GM18505 (cell line): Measurements from ENCODE around the gene ANP32E.
"Not testable (repeated sequence)": the region's sequence is repeated elsewhere in the genome, so short reads cannot be mapped to it uniquely, and the experiment has no call there.

Experiments
- ATAC-seq: cut with Tn5 transposase; IDR thresholded peaks from one replicate; pipeline ENCODE4 v1.9.1; 2021; ENCODE audit not compliant: unreplicated experiment
- POLR2A ChIP-seq: IDR thresholded peaks from 4 replicates; pipeline ENCODE4 v1.6.1; 2011; ENCODE audit warnings: borderline replicate concordance; ENCODE audit not compliant: insufficient read depth, insufficient read length; ENCODE audit errors: extremely low read depth

The ANP32E gene

DNA sequence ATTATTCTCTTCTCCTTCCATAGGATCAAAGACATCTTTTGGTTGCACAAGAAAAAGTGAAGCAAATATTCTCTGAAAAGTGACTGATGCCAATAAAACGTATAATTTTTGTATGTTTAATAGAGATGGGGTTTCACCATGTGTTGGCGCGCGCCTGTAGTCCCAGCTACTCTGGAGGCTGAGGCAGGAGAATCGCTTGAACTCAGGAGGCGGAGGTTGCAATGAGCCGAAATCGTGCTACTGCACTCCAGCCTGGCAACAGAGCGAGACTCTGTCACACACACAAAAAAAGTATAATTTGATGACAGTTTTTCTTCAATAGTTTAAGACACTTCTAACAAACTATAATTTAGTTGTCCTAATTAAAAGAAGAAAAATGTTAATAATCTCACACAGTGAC is 23.8 kb downstream of the ANP32E start:
- ATAC-seq = no peak
- no peak for TF ChIP-seq POLR2A

DNA sequence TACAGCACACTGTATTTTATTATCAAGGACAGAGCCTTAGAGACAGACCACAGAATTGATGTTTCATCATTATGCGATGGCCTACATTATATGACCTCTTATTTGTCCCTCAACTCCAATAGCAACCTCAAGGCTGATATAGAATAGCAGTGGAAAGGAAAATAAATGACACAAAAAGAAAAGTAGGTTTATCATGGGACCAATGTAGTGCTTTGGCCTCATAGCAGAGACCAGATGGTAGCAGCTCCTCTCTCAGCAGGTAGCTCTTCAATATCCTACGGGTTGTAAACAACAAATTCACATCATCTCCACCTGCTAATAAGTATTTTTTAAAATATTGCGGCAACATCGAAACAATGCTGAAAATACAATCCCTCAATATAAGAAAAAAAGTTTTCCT is 25.2 kb downstream of the ANP32E start:
- TF ChIP-seq POLR2A = no peak
- no peak for ATAC-seq

DNA sequence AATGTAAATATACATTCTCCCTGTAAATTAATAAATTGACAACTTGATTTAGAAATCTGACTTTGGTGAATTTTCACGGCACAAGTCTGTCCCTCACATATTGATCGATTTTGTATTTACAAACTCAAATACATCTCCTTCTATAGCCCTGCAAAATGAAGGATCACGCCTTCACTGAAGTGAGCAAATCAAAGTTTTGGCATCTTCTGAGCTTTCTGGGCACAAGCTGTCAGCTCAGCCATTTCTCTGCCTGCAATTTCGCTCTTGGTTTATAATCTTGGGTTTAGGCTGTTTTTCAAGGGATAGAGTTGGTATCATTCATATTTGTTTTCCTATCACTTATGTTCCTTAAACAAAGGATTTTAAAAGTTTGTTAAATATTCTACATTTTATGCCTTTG is 25.8 kb downstream of the ANP32E start:
- no peak for TF ChIP-seq POLR2A
- no peak for ATAC-seq

DNA sequence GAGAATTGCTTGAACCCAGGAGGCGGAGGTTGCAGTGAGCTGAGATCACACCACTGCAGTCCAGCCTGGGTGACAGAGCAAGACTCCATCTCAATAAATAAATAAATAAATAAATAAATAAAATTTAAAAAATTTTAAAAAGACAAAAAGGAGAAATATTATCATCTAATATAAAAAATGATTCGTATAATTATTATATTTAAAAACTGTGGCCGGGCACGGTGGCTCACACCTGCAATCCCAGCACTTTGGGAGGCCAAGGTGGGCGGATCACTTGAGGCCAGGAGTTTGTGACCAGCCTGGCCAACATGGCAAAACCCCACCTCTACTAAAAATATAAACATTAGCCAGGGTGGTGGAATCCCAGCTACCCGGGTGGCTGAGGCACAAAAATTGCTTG is 27.5 kb downstream of the ANP32E start:
- ATAC-seq = not testable (repeated sequence)

DNA sequence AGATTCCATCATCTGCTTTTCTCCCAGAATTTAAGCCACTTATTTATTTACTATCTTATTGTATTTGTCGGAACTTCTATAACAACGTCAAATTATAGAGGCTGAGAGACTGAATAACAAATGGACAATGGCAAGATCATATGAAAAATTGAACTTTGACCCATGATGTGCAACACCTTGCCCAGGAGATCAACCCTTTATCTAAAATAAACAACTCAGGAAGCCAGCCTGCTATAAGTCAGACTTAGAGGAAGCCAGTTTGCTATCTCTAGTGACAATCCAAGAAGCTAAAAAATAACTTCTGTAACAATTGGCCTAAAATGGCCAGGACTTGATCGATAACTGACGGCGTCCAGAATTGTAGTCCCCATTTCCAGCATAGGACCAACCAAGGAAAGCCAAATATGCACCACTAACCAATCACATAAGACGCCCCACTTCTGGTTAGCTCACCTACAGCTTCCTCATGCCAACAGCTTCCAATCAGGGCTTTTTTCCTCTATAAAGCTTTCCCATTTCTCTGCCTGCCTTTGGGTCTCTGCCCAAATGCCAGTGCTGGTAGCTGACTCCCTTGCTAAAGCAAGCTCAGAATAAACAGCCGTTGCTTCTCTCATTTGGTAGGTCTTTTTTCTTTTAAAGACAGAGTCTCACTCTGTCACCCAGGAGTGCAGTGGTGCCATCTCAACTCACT is 28.5 kb downstream of the ANP32E start:
- no peak for TF ChIP-seq POLR2A
- ATAC-seq = no peak

DNA sequence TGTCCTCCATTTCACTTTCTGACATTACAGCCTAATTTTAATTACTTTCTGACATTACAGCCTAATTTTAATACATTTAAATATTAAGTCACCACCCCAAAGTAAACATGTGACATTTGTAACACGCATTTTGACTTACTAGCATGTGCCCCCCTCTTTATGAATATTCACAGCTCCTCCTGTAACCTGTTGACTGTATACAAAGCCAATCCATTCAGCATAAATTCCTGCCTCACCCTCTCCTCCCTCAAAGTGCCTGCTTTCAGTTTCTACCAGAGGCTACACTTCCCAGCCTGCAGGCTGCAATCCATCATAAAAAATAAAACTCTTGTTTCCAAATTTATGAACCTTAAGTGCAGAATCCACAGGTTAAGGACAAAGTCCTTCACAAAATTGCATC is 39.5 kb downstream of the ANP32E start:
- TF ChIP-seq POLR2A = no peak
- no peak for ATAC-seq

DNA sequence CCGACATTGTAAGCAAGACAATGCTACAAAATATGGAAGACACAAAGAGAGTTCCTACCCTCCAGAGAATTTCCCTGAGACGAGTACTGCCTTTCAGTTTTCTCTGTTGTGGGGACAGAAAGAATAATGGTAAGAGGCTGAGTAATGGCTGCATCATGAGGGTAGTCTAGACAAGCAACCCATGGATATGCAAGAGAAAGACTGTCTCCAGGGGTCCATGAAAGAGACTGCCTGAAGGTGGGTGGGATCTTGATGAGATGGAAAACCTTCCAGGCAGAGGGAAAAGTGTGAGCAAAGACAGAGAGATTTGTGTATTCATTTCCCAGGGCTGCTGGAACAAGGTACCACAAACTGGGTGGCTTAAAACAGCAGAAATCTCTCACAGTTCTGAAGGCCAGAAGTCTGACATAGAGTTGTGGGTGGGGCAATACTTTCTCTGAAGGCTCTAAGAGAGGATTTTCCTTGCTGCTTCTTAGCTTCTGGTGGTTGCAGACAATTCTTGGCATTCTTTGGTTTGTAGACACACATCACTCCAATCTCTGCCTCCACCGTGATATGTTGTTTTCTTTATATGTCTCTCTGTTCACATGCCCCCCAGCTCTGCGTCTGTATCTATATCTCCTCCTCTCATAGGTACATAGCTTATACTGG is 41.4 kb downstream of the ANP32E start:
- no peak for TF ChIP-seq POLR2A
- no peak for ATAC-seq

DNA sequence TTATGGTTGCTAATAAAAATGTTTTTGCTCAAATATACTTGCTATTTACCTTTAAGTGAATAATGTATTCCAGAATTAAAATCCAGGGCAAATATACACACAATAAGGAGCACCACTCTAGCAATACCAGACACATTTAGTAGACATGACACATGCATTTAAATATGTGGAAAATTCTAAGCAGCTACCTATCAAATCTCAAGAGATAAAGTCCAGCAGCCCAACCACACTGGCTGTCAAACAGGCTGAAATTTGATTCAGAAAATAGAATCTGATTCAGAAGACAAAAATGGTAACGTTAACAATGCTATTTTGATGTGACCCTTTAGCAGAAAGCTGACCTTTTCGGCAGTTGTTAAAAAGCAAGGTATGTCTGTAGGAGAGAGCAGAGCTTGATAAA is 43.9 kb downstream of the ANP32E start:
- TF ChIP-seq POLR2A = no peak
- ATAC-seq = no peak

DNA sequence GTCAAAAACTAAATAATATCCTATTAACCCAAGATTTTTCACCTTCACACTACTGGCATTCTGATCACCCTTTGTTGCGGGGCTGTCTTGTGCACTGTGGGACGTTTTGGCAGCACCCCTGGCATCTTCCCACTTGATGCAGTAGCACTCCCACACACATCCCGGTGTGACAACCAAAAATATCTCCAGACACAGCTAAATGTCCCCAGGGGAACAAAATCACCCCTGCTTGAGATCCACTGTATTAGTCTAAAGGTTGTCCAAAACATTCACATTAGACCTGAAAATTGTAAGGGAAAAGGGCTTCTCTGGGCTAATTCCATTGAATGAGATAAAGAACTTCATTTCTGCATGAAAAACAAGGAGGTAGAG is 48.4 kb downstream of the ANP32E start:
- TF ChIP-seq POLR2A = no peak
- no peak for ATAC-seq

DNA sequence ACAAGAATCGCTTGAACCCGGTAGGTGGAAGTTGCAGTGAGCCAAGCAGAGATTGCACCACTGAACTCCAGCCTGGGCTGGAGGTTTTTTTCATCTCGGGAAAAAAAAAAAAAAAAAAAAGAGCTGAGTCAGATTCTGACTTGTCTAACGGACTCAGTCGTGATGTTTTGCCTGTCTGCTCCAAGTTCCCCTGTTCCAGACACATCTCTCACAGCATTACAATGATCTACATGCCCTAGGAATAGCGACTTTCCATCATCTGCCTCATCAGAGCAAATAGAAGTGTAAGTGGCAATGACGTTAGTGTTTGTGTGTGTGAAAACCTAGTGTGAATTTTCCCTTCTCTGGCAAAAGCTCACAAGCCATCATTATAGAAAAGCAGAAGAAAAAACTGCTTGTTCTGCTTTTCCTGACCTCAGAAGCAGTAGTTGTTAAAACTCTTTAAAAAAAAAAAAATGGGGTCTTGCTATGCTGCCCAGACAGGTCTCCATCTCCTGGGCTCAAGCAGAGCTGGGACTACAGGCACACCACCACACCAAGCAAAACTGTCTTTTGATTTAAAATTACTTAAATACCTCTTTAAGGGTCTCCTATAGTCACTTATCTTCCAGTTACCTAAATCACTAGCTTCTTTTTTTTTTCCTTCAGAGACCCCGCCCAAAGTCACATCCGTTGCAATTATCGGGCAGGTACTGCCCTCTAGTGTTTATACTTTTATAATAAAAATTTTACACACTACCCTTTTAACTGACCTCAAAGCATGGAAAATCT is 48.9 kb downstream of the ANP32E start:
- no peak for TF ChIP-seq POLR2A
- no peak for ATAC-seq

DNA sequence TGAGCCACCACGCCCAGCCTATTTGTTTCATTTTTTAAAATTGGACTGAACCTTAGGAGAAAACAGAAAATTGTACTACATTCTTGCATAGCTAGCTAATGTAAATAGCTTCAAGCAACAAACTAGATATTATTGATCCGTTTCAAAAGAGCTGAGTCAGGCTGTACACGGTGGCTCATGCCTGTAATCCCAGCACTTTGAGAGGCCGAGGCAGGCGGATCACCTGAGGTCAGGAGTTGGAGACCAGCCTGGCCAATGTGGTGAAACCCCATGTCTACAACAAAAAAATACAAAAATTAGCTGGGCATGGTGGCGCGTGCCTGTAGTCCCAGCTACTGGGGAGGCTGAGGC is 49.5 kb downstream of the ANP32E start:
- ATAC-seq = not testable (repeated sequence)

DNA sequence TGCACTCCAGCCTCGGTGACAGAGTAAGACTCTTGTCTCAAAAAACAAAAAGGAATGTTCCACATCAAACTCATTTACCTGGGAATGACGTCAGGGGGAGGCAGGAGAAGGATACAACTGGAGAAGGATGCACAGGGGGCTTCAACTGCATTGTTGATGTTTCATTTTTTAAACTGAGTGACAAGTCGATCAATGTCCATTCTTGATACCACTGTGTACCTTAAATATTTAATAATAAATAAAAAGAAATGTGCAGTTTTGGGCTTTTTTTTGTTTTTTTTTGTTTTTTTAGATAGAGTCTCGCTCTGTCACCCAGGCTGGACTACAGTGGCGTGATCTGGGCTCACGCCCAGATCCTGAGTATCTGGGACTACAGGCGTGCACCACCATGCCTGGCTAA is 50.4 kb downstream of the ANP32E start:
- no peak for ATAC-seq
- TF ChIP-seq POLR2A = no peak

DNA sequence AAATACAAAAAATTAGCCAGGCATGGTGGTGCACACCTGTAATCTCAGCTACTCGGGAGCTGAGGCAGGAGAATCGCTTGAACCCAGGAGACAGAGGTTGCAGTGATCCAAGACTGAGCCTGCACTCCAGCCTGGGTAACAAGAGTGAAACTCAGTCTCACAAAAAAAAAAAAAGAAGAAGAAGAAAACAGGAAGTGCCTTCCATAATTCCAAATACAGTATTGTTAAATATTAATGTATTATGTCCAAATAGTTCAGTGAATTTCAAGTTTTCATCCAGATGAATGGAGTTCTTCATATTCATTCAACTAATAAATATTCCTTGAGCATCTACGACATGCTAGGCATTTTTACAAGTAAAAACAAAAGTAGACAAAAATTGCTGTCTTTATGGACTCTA is 52.9 kb downstream of the ANP32E start:
- no peak for TF ChIP-seq POLR2A
- ATAC-seq = no peak

DNA sequence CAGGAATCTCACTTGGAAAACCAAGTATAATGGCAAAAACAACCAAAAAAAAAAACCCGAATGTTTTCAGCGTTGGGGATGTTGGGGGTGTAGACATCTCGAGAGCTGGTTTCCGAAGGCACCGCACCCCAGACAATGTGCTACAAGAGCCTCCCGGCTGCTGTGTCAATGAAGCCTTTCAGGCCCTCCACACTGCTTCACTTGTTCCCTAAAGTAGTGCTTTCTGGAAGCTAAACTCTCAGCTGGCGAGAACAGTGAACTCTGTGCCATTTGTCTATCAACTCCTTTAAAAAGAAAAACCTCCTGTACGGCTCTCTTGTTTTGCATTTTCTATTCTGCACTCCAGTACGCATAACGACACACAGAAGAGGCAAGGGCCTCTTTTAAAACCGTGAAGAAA is 53.7 kb downstream of the ANP32E start:
- ATAC-seq = no peak
- no peak for TF ChIP-seq POLR2A
